Anterior cingulate cortex (tissue), 58 donors: ENCODE measurements around the gene SLC35E2B.
"Not testable (repeated sequence)": the region's sequence is repeated elsewhere in the genome, so short reads cannot be mapped to it uniquely, and the experiment has no call there.

Experiments used
- DNase-seq, 58 donors: peaks; one replicate each; lab custom pipeline; 2025; lab: John Stamatoyannopoulos, UW

Gene SLC35E2B

DNA sequence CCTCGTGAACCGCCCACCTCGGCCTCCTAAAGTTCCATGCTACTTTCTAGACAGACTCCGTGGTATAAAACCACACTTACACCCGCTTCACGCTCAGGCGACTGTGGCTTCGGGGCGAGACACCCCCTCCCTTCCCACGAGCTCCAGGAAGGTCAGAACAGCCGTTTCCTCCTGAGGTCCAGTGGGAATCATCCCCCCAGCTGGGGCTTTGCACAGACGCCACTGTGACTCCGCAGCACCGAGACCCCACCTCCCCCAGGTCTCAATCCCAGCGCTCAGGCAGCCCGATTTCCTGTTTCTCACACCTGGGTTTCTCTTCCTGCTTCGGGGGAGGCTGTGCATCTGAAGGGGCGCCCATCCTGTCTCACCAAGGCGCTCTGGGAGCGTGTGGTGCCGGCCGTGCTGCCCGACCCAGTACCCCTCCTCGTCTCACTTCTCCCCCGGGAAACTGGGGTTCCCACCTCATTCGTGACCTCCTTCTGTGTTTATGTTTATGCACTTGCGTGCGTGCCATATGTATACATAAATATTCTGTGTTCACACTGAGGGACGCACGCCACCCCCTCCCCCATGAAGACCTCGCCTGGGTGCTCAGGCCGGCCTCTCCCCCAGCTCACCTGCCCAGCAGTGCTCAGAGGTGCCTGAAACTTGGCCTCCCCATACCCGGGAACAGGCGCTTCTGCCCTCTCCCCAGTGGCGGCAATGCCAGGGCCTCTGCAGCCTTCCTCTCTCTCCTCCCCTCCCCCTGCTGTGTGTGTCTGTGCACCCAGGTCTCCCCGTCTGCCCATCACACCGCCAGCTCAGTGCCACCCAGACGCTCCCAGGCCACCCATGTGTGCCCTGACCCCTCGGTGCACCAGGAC, 14.6 kb downstream of the SLC35E2B start:
- no peak for DNase-seq

DNA sequence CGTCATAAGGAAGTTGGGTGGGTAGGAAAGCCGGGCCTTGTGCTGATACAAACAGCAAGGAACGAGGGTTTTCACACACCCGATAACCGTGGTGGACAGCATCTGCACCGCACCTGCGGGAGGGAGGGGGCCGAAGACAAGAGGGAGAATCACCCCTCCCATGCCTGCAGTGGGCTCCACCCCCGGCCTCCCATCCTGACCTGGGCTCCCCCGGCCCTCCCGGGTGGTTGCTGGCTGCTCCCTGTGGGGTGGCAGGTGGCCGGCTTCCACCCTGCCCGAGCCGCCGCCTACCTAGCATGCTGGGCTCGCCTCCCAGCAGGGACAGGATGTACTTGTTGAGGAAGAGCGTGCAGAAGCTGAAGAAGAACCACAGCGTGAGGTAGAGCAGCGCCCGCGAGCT, 16.5 kb downstream of the SLC35E2B start:
- not testable (repeated sequence) for DNase-seq

DNA sequence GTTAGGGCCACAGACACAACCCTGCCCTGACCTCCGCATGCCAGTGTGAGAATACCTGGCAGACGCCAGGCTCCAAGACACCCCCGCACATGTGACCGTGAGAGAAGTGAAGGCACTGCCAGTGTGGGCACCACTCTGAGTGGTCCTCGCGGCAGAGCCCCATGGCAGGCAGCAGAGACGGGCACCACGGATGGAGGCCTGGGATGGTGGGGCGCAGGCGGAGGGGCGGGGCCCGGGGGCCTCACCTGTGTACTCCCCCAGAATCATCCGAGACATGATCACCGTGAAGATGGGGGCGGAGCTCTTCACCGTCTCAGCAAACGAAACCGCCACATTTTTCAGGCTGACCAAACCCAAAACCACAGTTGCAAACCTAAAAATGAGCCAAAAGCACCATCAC, 17.4 kb downstream of the SLC35E2B start:
- not testable (repeated sequence) for DNase-seq

DNA sequence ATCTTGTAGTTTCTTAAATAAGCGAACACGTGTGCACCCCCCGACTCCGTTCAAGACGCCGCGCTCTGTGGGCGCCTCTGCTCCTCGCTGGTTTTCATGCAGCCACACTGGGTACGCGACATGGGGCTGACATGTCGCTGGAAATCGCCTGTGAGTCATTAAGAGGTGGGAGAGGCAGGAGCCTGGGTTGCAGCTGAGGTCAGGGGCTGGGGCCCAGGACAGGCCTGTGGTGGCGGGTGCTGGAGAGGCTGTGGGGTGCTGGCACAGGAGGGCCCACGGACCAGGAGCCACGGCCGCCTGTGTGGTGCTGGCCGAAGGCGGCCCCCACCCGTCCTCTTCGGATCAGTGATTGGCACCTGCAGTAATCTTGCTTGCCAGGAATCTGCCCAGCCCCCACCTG, 17.8 kb downstream of the SLC35E2B start:
- not testable (repeated sequence) for DNase-seq

DNA sequence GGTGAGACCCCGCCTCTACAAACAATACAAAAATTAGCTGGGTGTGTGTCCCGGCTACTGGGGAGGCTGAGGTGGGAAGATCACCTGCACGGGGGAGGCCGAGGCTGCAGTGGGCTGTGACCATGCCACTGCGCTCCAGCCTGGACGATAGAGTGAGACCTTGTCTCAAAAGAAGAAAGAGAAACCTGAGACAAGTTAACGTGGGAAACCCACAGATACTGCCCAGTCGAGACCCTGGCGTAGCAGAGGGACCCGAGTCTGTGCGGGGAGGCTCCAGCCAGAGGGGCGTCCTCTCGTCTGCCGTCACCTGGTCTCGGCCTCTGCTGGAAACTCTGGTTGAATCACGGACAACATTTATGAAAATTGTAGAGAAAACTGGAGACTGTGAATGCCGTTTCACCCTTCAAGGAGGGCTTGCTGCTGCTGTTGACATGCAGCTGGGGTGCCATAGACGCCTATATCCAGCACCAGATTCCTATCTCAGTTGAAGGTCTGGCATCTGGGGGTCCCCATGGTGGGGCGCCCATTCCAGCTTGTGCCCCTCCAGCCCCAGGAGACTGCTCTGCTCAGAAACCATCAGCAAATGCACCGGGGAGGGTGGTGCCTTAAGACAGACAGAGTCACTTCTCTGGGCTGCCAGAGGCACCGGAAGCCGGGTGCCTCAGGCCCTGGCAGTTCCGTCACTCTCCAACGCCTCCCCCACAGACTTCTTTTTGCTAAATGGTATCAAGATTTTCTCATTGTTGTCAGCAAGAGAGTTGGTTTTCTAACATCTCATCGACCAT, 20.2 kb downstream of the SLC35E2B start:
- no peak for DNase-seq

DNA sequence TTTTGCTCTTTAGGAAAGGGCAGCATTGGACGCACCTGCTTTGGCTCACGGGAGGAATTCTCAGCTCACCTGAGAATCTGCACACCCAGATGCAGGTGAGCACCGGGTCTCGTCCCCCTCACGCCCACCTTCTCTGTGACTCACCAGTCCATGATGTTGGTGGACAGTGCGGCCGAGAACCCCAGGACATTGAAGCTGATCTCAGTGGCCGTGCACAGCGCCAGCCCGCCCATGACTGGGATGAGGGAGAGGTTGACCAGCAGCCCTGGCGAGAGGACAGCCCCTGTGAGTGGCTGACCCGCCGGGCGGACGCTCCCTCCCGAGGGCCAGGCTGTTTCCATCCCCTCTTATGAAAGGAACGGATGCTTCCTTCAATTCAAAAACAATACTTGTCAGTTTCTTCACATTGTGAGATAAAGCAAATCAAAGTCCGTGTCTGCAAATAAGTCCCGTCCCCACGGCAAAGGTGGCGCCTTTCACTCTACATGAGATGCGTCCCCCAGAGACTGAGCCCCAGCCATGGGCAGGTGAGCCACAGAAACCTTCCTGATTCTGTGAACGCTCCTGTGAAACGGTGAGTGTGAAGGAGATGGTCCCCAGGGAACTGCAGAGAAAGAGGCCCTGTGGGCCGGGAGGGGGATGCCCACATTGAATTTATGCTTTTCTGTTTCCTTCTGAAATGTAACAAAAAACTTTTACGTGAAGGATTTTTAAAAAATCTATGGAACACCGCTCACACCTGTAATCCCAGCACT, 21.1 kb downstream of the SLC35E2B start:
- DNase-seq: no peak

DNA sequence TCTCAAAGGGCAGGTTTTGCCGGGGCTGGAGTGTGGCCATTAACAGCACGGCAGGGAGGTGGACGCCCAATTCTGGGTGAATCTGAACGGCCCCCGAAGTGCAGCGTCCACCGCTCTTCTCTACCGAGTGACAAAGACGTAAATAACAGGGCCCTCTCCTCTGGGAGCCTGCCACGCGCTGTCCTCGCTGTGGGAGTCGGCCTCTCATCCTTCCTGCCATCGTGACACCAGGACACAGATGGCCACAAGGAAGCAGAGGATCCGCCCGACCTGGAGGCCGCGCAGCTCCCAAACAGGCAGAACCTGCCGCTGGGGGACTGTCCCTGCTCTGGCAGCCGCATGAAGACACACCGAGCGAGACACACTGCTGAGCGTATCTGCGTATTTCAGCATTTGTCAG, 21.7 kb downstream of the SLC35E2B start:
- DNase-seq: no peak

DNA sequence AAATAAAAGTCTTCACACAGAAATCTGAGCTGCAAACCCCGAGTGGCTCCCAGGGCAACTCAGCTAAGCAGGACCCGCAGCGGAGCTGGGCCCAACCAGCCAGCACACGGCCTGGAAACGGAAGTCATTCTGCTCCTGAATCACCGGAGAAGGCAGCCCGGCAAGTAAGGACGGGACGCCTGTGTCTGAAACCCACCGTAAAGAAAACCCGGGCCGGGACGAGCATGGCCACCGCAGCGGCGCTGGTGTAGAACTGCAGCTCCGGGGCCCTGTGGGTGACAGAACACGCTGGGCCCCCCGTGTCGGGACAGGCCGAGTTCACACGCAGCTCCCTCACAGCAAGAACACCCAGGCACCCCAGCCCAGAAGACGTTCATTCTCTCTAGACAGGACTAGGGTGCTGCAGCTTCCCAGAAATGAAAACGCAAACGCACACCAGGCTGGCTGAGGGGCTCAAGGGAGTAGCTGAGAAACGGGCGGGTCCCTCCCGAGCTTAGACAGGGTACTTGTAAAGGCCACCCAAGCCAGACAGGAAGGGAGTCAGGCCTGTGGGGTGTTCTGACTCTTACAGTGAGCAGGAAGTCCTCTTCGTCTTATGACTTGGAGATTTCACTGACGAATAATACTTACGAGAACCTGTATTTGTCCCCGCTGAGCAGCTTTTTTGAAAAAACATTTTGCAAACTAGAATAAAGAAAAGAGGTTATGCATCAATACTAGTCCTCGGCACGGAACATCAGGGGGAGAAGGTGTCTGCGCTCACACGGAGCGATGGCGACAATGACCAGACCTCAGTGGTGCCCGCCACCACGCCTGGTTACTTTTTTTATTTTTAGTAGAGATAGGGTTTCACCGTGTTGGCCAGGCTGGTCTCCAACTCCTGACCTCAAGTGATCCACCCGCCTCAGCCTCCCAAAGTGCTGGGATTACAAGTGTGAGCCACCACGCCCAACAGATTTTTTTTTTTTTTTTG, 22.8 kb downstream of the SLC35E2B start:
- DNase-seq: no peak

DNA sequence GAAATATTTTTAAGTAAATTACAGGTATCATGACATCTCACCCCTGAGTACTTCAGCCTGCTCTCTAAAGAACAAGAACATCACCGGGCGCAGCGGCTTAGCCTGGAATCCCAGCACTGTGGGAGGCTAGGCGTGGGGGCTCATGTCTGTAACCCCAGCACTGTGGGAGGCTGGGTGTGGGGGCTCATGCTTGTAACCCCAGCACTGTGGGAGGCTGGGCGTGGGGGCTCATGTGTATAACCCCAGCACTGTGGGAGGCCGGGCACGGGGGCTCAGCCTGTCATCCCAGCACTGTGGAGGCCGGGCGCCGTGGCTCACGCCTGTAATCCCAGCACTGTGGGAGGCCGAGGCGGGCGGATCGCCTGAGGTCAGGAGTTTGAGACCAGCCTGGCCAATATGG, 26.1 kb downstream of the SLC35E2B start:
- DNase-seq: no peak

DNA sequence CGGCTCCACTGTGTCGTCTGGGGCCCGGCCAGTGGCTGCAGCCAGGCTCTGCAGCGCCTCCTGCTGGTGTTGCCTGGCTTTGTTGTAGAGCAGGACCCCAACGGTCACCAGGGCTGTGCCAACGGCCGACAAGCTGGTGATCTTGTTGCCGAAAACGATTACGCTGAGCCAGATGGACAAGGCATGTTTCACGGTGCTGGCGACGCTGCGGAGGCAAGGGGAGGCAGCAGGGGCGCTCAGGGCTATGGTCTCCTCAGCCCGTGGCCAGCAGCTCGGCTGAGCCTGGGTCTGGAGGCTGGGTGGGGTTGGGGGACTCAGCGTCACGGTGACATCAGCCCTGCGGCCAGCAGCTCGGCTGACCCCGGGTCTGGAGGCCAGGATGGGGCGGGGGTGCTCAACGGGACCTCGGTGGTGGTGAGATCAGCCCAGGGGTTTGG, 26.8 kb downstream of the SLC35E2B start:
- no peak for DNase-seq

DNA sequence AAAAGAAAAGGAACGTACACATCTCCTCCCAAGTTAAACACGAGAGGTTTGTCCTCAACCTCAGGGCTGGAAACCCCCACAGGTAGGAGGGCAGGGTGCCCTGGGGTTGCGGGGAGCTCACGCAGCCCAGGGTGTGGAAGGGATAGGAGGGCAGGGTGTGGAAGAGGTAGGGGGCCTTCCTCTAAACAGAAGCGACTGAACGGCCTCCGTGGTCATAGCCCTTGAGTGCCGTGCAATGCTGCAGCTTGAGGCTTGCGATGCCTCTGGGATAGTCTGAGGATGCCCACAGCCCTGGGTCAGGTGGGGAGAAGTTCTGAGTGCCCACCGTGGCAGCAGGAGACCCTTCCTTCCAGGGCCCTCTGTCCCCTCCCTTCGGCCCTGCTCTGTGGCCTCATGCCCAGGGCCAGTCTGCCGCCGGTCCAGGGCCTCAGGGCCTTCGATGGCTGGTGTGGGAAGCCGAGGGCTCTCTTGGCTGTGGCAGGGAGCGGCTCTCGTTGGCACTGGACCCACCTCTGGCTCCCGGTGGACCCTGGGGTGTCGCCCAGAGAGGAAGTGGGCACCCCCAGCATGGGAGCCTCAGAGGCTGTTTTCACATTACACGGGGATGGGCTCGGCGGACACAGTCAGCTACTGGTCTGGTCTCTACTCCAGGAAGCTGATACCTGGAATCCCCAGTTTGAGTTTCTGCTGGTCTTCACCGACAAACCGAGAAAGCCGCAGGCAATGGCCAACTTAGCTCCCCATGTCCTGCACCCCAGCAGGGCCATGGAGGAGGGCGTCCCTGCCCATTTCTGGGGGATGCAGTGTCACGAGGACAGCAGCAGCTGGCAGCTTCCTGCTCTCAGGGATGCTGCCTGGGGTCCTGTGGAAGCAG, 27.4 kb downstream of the SLC35E2B start:
- DNase-seq: no peak

DNA sequence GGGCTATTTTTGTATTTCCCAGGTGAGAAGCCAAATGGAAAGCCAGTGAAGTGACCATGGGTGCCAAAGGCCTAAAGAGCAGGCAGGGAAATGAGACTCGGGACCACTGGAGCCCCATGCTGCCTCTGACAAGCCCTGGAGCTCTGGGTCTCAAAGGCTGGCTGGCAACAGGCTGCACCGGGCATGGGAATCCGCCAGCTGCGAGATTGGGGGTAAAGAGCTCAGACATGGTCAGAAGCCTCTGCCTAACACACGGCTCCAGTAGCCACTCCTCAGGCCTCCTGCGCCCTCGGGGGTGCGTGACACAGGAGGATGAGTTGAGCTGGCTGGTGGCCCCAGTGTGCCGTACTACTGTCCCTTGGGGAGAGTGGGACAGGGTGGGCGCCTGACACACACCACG, 28.3 kb downstream of the SLC35E2B start:
- DNase-seq: not testable (repeated sequence)

DNA sequence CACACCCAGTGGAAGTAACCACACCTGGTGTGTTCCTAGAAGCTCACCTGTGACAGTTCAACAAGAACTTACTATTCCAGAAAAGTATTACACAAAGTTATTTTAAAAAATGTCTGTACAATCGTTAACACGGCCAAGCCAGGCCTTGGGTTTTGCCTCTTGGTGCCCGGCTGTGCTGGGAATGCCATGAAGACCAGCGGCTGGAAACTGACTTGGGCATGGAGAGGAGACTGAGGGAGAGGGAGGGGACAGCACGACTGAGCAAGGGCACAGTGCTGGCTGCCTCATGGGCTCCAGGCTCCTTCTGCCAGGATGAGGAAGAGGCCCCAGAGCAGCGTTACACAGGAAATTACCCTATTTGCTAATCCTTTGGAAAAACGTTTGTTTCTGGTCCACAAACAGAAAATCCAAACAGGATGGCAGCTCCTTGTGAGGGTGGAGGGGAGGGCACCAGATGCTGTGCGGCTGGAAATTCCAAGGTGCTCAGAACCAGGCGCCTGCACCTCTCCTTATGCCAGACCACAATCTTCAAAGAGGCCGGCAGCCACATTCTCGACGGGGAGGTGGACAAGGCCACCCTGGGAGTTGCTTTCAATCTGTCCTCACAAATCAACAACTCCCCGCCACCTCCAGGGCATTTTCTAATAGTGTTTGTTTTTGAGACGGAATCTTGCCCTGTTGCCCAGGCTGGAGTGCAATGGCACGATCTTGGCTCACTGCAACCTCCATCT, 29.6 kb downstream of the SLC35E2B start:
- not testable (repeated sequence) for DNase-seq

DNA sequence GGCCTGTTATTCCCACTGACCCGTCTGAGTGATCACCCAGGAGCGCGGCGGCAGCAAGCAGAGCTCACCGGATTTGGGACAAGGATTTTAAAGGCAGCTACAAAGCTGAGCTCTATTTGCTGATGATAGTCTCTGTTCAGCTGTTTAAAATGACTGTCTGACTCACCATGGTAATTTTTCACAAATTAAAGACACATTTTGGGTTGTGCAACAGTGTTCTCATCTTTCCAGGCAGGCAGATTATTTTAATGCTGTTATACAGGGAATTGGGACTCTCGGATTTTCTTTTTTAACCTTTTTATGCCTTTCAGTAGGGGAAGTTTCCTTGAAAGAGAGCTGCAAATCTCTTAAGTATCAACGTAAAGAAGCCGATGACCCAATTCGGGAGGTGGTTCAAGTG, 30.2 kb downstream of the SLC35E2B start:
- not testable (repeated sequence) for DNase-seq

DNA sequence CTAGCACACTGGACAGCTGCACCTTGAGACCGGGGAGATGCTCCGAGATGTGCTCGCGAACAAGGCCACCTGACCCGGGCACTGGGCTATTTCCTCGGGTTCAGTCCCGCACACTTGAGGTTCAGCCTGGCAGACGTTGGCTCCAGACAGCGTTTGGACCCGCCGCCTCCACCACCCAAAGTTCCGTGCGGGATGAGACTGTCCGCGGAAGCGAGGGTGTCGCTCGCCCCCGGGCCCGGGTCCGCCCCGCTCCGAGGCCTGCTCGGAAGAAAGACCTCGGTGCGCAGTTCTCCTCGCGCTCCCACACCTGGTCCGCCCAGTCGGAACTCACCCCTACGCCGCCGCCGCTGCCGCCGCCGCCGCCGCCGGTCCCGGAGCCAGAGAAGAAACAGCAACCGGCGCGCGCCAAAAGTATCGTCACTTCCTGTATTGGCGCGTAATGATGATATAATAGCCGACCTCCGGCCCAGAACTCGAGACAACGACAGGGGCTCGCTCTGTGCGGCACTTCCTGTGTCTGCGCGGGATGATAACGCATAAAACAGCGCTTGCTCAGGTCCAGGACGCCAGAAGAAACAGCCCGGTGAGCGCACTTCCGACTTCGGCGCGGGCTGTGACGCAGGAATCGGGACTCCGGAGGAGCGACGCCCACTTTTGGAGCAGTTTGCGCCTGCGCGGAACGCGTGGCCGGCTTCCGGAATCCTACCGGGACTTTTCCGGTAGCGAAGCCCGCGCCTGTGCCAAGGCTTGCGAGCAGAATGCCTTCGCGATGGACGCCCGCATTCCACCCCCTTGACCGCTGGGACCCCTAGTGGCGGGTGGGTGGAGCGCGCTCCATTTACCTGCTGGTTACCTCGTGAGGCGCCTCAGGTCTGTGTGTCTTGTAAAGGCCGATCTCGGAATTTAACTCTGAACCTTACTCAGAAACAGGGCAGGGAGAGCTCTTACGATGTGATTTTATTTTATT, 33.7 kb downstream of the SLC35E2B start, which contains the start of gene CDK11B:
Gene CDK11B (minus strand): TSS at position 422 of the 967 bp plus-strand sequence. CDS start 1,519 bp downstream, outside the sequence.
- peak; percentile 64 to 96 (median 90) for DNase-seq

DNA sequence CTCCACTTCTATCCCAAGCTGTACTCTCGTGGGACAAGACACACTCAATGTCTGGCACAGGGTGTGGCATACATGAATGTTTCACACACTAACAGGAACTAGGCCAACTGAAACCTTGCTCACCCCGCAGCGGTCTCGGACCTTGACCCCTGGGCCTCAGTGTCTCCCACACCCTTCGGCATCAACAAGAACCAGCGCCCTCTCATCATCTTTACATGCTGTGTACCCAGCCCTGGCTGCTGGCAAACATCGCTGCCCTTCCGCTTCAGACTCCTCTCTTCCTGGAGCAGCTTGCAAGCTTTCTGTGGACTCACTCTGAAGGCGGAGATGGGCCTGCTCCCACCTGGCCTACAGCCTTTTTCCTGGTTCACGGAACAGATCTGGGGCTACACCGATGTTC, 44.3 kb downstream of the SLC35E2B start:
- not testable (repeated sequence) for DNase-seq
